ENCODE measurements around the gene HMX3.

The HMX3 gene

DNA sequence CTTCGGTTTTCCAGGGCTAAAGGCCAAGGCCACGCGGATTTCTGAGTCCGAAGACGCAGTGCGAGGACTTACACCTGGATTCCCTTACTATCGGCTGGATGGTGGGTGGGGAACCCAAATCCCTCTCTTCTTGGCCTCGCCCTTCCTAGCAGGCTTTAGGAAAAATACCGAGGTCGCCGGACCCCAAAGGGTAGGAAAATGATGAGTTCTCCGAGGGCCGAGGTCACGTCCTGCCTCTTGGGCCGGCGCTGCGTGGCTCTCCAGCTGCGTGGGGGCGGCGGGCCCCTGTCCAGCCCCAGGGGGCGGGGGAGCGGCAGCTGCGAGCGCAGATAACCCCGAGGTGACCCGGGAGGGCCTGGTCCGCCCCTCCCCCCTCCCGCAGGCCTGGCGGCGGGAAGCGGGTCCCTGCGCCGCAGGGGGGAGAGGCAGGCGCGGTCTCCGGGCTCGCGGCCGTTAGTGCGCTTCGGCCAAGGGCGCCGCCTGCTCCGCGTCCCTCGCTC is 805 bp upstream of the HMX3 start:
- DNase-seq = no peak

DNA sequence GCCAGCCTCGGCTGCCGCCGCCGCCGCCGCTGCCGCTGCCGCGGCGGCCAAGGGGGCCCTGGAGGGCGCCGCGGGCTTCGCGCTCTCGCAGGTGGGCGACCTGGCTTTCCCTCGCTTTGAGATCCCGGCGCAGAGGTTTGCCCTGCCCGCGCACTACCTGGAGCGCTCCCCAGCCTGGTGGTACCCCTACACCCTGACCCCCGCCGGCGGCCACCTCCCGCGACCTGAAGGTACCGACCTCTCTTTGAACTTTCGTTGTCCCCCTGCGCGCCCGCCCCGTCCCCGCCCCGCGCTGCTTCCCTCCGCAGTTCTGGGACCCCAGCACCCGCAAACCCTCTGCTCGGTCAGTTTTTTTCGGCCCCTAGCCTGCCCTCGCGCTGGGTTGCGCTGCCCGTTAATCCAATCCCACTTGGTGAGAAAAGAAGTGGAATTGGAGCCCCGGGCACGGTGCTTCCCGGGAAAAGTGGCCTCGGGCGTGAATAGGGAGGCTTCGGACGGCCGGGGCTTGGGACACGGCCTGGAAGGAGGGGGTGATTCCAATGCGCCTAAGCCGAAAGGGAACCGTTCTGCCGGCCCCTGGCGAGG is 543 bp downstream of the HMX3 start:
- DNase-seq = no peak

DNA sequence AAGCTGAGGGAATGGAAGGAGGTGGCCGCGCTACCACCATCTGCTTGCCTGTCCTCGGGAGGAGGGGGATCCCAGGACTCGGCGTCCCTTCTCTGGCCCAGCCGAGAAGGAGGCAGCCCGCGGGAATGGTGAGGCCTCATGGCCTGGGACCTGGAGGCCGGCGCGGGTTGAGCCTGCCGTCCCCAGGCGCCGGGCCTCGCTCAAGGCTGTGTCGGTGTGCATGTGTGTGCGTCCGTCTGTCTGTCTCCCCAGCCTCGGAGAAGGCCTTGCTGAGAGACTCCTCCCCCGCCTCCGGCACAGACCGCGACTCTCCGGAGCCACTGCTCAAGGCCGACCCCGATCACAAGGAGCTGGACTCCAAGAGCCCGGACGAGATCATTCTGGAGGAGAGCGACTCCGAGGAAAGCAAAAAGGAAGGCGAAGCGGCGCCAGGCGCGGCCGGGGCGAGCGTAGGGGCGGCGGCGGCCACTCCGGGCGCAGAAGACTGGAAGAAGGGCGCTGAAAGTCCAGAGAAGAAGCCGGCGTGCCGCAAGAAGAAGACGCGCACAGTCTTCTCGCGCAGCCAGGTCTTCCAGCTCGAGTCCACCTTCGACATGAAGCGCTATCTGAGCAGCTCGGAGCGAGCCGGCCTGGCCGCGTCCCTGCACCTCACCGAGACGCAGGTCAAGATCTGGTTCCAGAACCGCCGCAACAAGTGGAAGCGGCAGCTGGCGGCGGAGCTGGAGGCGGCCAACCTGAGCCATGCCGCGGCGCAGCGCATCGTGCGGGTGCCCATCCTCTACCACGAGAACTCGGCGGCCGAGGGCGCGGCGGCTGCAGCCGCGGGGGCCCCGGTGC is 1.3 kb downstream of the HMX3 start:
- DNase-seq = no peak

DNA sequence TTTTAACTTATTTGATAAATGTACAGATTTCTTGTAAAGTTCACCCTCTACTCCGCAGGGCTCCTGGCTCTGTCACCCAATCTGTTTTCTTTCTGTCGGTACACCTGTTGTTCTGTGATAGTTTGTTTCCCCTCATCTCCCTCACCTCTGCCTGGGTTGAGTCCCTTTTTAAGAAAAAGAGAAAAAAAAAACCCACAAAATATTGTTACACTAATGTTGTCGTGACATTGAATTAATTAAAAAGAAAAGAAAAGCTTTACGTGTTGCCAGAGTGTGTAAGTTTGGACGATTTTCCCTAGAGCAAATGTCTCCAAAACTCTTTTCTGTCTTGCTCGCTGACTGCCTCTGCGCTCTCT is 3.4 kb downstream of the HMX3 start:
- DNase-seq = no peak

DNA sequence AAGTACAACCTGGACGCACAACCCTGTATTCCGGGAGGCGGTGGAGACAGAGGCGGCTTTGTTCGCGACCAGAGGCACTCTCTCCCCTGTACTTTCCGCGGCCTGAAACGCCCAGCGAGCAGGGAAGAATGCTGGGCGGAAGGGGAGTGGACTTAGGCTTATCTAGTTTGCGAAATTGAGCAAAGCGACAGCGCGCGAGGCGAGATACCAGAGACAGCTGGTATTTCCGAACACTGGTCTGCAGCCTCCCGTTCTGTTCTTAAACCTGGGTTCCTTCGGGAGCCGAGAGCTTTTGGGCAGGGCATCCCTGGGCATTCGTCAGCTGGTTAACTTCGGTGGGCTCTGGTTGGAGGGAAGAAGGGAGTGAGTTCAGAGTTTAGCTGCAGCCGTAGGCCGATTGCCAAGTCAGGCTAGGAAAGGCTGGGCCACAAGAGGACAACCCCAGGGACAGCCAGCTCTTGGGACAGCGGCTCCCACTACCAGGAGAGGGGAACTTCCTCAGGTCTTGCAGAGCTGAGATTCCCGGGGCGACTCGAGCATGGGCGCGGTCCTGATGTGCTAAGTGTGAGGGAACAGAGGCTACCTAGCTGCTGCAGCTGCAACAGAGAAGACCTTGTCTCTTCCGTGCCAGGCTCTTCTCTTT is 3.9 kb downstream of the HMX3 start:
- no peak for DNase-seq

DNA sequence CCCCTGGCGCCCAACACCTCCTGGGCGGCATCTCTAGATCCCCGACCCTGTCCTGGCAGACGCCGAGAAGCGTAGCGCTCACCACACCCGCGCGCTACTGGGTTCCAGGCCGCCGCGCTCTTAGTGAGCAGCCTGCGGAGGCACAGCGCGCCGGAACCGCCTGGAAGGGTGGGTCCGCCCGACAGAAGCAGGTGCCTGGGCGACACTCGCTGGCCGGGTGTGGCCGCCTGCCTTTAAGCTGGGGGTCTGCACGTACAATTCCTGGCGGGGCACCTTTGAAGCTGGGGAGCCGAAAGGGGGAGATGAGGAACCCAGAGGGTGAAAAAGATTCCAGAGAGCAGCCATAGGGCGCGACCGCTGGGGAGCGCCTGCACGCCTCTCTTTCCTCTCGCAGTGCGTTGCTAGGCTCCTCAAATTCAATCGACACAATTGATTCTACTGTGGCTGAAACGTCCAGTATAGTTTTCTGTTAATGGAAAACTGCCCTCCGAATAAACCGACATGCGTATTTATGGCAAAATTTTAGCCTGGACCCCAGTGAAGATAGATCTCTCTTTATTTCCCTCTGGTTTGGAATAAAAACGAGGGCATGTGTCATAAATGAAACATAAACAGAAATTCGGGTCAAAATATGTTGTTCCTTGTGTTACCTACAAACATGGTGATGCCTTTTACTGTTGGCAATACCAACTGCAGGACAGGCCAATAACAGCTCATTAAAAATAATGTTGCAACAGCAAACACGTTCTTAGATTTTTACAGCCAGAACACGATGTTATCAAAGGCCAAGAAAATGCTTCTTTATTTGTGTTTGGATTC is 4.6 kb downstream of the HMX3 start:
- no peak for DNase-seq

DNA sequence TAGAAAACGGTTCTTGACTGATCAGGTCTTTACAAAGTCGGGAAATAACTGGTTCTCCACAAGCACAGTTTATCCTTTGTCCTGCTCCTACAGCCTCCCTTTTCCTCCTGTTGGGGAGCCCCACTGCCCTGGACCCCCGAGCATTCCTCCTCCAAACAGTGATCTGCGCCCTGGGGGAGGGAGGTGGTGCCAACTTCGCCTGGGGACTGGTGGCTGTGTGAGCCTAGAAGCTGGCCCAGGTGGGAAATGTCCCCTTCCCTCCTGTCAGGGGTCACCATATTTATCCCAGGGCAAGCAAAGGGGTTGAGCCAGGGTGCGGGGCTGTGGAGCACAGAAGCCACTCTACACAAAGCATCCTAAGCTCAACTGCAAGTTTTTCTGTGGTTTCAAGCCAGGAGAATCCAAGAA is 5.2 kb downstream of the HMX3 start:
- DNase-seq = no peak

DNA sequence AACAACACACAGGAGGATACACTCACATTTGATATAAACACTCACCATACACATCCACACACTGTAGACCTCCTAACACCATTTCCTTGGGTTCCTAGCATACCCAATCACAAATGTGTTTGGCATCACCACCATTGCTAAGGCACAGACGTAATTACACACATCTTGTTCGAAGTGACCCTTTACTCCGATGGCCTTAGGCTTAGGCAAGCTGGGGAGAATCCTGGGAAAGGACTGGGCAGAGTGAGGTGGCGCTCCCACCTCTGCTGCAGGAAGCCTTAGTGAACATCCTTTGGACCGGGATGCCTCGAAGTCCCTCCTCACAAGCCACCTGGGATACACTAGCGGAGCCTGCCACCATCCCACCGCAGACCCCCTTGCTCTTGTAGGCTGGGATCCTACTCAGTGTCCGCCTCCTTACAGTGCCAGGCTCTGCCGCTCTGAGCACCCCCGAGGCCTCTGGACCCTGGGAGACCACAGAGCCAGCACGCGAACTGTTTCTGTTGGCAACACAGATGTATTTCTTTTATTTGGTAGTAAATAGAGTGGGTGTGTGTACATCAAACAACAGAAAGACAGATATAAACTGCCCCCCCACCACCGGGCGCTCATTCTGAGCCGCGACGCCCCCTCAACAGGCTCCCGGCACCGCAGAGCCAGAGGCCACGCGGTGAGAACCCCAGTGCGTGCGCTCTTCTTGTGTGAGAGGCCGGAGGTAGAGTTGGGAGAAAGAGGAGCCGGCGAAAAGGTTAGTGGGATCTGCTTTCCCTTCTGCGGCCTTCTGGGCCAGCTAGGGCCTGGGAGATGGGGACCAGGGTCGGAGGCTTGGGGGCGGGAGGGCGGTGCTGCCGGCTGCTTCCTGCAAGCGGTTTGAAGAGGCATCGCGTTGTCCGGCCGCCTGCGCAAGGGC is 6.3 kb downstream of the HMX3 start:
- DNase-seq = no peak

DNA sequence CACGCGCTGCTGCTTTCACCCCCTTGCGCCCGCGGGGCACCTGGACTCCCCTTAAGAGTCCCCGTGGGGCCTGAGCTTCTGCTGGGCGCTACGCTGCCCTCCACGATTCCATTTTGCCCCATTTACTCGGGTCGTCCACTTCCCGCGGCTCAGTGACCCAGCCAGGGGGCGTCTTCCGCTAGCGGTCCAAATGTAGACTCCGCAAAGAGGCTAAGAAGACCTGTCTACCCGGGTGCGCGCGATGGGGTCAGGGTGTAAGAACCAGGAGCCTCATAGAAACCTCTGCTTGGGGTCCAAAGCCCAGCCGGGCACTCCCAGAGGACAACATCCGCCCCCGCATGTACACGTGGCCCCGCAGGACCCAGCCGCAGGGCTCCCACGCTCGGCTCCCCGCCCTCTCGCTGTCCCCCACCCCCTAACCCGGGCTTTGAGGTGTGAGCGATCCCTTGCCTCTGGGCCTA is 7.0 kb downstream of the HMX3 start:
- no peak for DNase-seq

DNA sequence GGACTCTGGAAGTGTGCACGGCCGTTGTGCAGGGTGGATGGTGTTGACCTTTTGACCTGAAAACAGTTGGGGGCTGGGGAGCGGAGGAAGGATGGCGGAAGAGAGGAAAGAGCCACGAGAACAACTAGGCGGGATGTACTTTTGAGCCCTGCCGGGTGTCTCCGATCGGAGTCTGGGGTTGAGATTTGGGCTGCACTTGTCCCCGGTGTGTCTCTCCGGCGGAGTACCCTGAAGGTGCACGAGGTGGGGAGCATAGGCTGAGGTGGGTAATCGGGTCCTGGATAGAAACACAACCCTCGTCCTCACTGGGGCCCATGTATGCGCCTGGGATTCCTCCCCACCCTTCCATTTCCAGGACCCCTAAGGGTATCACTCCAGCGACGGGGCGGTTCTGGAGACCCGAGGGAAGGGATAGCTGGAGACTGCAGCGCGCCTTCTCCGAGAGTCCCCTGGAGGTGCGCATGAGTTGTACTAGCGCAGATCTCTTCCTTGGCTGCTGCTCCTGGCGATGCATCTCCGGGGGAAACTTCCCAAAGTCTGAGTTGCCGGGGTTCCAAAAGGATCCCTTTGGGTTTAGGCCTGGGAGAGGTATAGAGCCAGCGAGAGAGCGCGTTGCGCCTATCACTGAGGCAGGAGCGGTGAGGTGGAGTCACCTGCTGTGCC is 7.5 kb downstream of the HMX3 start:
- DNase-seq = no peak

DNA sequence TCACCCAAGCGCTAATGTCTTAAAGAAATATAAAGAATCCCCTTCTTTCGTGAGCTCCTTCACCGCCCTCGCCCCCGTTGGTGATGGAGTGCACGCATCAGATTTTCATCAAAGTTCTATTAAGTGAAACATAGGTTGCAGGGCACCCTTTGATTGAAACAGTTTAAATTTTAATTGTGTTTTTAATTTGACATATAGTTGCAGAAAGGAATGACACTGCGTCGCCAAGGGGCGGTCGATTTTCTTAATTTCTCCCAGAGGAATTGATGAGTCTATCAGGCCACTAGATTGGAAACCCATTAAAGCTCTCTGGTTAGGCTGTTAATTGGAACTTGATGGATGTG is 8.0 kb downstream of the HMX3 start:
- no peak for DNase-seq

DNA sequence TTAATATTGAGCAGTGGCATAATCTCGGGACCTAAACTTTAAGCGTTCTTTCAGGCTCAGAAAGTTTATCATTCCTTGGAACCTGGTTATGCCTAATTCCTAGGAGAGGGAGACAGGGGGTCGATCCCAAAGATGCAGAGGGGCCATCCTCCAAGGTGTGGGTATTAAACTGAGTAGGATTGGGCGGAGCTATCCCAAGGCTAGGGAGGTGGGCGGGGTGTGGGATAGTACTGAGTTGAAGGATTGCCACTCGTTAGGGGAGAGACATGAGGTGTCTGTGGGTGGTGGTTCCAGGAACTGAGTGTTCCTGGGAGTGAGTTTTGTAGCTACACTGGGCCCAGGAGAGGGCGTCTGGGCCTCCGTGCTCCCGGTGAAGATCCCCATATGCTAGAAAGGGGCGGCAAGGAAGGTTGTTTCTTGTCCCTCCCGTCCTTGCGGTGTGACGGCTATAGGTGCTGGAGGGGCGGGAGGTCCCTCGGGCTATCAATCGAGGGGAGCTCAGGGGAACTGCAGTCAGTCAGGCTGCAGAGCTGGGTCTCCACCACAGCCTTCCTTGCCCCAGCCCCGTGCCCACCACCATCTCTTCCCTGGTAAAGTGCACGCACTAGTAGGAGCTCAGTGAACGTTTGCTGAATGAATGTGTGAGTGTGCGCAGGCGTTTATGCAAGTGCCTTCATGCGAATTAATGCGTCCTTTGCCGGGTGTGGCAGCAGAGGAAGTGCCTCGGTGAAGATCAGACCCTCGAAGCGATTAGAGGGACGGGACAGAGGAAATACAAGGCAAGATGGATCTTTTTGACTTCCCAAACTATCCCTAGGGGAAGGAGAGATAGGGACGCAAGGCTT is 9.1 kb downstream of the HMX3 start:
- DNase-seq = no peak

DNA sequence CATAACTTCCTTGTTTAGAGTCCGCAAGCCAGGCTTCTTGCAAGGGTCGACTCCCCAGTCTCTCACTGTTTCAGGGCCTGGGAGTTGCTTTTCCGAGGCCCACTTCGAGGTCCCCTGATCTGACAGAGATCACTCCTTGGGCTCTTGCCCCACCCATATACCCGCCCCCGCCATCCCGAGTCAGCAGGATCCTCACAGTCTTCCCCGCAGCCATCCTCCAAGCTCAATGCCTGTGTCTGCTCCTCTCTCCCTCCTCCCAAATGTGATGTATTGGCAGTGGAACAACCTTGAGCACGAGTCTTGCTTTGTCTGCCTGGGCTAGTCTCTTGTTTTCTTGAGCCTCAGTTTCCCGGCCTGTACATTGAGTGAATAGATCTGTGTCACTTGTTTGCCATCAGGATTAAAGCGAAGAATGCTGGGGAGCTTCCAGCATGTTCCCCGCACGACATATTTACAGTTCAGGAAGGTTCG is 9.8 kb downstream of the HMX3 start:
- DNase-seq = no peak

DNA sequence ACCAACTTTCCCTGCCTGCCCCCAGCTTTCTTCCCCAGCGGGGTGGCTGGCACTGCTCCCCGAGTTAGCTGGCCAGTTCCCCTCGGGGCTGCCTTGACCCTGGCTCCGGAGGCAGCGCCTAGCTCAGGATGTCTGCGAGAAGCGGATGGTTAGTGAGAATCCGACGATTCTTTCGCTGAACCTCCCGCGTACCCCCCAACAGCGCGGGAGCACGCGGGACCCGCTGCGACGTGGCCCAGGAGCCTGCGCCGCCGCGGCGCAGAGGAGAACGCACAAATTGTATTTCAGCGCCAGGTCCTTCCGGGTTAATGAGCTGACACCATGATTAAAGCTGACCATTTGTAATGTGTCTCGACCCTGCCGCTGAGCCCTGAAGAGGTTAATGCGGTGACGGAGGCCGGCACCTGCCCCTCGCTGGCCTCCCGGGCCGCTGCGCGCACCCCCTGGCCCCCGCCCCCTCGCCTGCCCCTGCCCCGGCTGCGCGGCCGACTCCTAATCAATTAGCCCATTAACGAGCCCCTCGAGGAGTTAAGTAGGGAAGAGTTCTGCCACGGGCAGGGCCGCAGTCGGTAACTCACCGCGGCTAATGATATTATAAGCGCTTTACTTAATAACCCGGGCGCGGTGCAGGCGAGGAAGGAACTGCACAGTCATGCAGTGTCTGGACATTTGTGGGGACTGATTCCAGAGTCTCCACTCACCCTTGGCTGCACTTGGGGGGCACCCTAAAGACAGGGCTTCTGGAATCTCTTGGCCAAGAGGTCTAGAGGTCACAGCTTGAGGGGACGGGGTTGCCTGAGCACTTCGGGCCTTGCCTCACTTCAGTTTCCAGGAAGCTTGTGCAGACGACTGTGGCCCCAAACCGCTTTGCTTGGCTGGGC is 10.5 kb downstream of the HMX3 start:
- DNase-seq = no peak

DNA sequence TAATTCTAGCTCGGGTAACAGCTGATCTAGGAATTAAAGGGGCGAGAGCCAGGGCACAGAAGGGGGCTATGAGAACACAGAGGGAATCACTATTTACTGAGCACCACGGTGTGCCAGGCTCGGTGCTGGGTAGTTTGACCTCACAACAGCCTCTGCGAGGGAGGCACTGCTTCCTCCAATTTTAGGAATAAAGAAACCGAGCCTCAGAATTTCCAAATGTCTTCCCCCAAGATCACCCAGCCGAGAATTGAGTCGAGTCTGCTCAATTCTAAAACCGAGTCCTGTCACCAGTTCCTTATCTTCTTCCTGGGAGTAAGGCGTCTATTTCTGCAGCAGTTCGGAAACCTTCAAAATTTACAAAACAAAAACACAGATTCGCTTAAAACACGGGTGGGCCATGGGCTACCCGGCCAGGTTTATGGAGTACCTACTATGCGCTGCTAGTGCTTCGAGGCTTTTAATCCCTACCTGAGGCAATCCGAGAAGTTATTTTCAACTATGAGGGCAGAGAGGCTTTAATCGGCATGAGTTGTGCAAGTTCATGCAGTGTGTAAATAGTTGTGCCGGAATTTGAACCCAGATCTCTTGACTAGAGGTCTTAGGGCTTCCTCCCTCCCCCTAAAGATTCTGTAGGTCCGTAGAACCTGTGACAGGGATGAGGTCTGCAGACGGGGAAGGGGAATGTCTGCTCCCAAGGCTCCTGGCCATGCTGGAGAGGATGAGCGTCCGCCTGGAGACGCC is 11.3 kb downstream of the HMX3 start:
- no peak for DNase-seq

DNA sequence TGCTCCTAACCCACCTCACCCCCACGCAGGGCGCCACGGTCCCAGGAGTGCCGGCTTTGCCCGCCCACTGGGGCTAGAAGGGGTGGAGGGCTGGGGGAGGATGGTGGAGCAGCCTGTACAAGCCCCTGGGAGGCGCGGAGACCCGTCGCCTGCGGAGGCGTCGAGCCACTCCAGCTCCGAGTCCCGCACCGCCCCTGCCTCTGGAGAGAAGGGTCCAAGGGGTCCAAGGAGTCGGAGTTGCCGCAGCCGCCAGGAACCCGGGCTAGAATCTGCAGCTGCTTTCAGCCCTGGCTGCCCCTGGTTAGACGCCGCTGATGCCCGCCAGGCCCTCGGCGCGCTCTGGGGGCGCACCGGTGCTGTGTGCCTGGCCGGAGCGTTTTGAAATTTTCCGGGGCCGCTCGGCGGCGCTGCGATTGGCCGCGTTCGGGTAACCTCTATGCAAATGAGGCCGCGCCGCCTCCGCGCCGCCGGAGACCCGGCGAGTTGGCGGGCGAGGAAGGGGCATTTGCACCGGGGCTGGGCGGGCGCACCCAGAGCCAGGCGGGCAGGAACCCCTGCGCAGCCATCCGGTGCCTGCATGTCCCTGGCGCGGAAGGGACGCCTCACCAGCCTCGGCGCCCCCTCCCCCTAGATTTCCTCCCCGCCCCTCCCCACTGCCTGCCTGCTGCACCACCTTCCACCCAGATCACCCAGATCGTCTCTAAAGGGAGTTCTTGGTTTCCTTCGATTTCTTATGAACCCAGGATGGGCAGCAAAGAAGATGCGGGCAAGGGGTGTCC is 12.1 kb downstream of the HMX3 start, which contains the start of gene HMX2:
Gene HMX2 (plus strand): TSS at position 502 of the 779 bp plus-strand sequence. CDS start 243 bp downstream, at position 745.
- DNase-seq = no peak

DNA sequence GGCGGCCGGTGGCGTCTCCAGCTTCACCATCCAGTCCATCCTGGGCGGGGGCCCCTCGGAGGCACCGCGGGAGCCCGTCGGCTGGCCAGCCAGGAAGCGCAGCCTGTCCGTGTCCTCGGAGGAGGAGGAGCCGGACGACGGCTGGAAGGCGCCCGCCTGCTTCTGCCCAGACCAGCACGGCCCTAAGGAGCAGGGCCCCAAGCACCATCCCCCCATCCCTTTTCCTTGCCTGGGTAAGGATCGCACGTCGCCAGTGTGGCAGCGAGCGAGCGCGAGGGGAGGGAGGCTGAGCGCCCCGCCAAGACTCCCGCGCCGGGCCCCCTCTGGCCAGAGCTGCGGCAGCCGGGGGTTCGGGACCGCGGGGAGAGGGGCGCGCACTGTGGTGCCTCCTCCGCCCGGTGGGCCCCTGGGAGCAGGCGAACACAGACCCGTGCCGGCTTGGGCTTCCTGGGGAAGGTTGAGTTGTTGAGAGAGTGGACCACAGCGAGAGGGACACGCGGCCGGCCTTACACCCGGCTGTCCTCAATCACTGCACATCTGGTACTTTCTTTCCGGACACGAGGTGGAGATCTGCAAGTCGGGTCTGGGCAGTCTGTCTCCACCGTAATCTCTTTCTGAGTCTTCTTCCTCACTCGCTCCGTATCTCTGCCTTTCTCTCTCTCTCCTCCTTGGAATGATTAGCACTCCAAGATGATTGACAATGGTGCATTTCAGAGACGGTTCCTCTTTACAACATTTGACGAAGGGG is 12.8 kb downstream of the HMX3 start:
- no peak for DNase-seq
